ENCODE data around the gene PPP6C.
"Not testable (repeated sequence)": the region's sequence is repeated elsewhere in the genome, so short reads cannot be mapped to it uniquely, and the experiment has no call there.

PPP6C gene

GRCh38 chr9:125180876-125181275, 8.7 kb downstream of the PPP6C start:
- Histone ChIP-seq H3K9me3 (ENCODE audit: control insufficient read depth, insufficient read depth, low read depth, low read length) (no peaks in the 10 kb centered on the region), H3K4me1 (ENCODE audit: control insufficient read depth, insufficient read depth, low read length) (no peaks in the 10 kb centered on the region), H3K27me3 (ENCODE audit: control insufficient read depth, insufficient read depth, low read length) (no peaks in the 10 kb centered on the region), H3K4me3 (ENCODE audit: low read depth, low read length) (no peak overlapping the region), H3K36me3 (ENCODE audit: control insufficient read depth, insufficient read depth, low read length) (no peaks in the 10 kb centered on the region), H3K9ac (ENCODE audit: low read length) (no peak overlapping the region), H3K27ac (ENCODE audit: low read depth, low read length) (no peak overlapping the region)

- not testable (repeated sequence) for H3K27me3 ChIP-seq (ENCODE audit: control insufficient read depth, insufficient read depth, low read length); H3K4me1 ChIP-seq (ENCODE audit: control insufficient read depth, insufficient read depth, low read length); H3K9me3 ChIP-seq (ENCODE audit: control insufficient read depth, insufficient read depth, low read depth, low read length); H3K27ac ChIP-seq (ENCODE audit: low read depth, low read length); H3K36me3 ChIP-seq (ENCODE audit: control insufficient read depth, insufficient read depth, low read length); H3K4me3 ChIP-seq (ENCODE audit: low read depth, low read length); H3K9ac ChIP-seq (ENCODE audit: low read length)
Observed at GRCh38 chr9:125179776-125180175, 9.8 kb downstream of the PPP6C start.

GRCh38 chr9:125177888-125178287, 11.7 kb downstream of the PPP6C start:
- Histone ChIP-seq H3K4me3 (ENCODE audit: low read depth, low read length) (no peak overlapping the region), H3K9me3 (ENCODE audit: control insufficient read depth, insufficient read depth, low read depth, low read length) (no peaks in the 10 kb centered on the region), H3K36me3 (ENCODE audit: control insufficient read depth, insufficient read depth, low read length) (no peaks in the 10 kb centered on the region), H3K4me1 (ENCODE audit: control insufficient read depth, insufficient read depth, low read length) (no peaks in the 10 kb centered on the region), H3K27me3 (ENCODE audit: control insufficient read depth, insufficient read depth, low read length) (no peaks in the 10 kb centered on the region), H3K27ac (ENCODE audit: low read depth, low read length) (no peak overlapping the region), H3K9ac (ENCODE audit: low read length) (no peak overlapping the region)

GRCh38 chr9:125176636-125177035, 13.0 kb downstream of the PPP6C start:
- no peaks in the 10 kb centered on the region for H3K36me3 ChIP-seq (ENCODE audit: control insufficient read depth, insufficient read depth, low read length)
- no peak overlapping the region for H3K27ac ChIP-seq (ENCODE audit: low read depth, low read length)
- no peaks in the 10 kb centered on the region for H3K9me3 ChIP-seq (ENCODE audit: control insufficient read depth, insufficient read depth, low read depth, low read length)
- H3K4me3 ChIP-seq (ENCODE audit: low read depth, low read length) = no peak overlapping the region
- H3K9ac ChIP-seq (ENCODE audit: low read length) = no peak overlapping the region
- H3K4me1 ChIP-seq (ENCODE audit: control insufficient read depth, insufficient read depth, low read length) = no peaks in the 10 kb centered on the region
- no peaks in the 10 kb centered on the region for H3K27me3 ChIP-seq (ENCODE audit: control insufficient read depth, insufficient read depth, low read length)

- Histone ChIP-seq H3K4me3 (ENCODE audit: low read depth, low read length) (no peak overlapping the region), H3K36me3 (ENCODE audit: control insufficient read depth, insufficient read depth, low read length) (peaks cover 14% of the 10 kb centered on the region), H3K27ac (ENCODE audit: low read depth, low read length) (no peak overlapping the region), H3K4me1 (ENCODE audit: control insufficient read depth, insufficient read depth, low read length) (no peaks in the 10 kb centered on the region), H3K9ac (ENCODE audit: low read length) (no peak overlapping the region), H3K9me3 (ENCODE audit: control insufficient read depth, insufficient read depth, low read depth, low read length) (no peaks in the 10 kb centered on the region), H3K27me3 (ENCODE audit: control insufficient read depth, insufficient read depth, low read length) (no peaks in the 10 kb centered on the region)
Observed at GRCh38 chr9:125172031-125172755, 17.4 kb downstream of the PPP6C start.

GRCh38 chr9:125169895-125170294, 19.7 kb downstream of the PPP6C start:
- no peak overlapping the region for H3K9ac ChIP-seq (ENCODE audit: low read length)
- H3K4me1 ChIP-seq (ENCODE audit: control insufficient read depth, insufficient read depth, low read length) = no peaks in the 10 kb centered on the region
- H3K27ac ChIP-seq (ENCODE audit: low read depth, low read length) = no peak overlapping the region
- H3K4me3 ChIP-seq (ENCODE audit: low read depth, low read length) = no peak overlapping the region
- peaks cover 14% of the 10 kb centered on the region for H3K36me3 ChIP-seq (ENCODE audit: control insufficient read depth, insufficient read depth, low read length)
- no peaks in the 10 kb centered on the region for H3K27me3 ChIP-seq (ENCODE audit: control insufficient read depth, insufficient read depth, low read length)
- no peaks in the 10 kb centered on the region for H3K9me3 ChIP-seq (ENCODE audit: control insufficient read depth, insufficient read depth, low read depth, low read length)

GRCh38 chr9:125166762-125167161, 22.8 kb downstream of the PPP6C start:
- no peak overlapping the region for H3K9ac ChIP-seq (ENCODE audit: low read length)
- H3K27me3 ChIP-seq (ENCODE audit: control insufficient read depth, insufficient read depth, low read length) = no peaks in the 10 kb centered on the region
- no peaks in the 10 kb centered on the region for H3K4me1 ChIP-seq (ENCODE audit: control insufficient read depth, insufficient read depth, low read length)
- H3K27ac ChIP-seq (ENCODE audit: low read depth, low read length) = no peak overlapping the region
- no peaks in the 10 kb centered on the region for H3K9me3 ChIP-seq (ENCODE audit: control insufficient read depth, insufficient read depth, low read depth, low read length)
- no peak overlapping the region for H3K4me3 ChIP-seq (ENCODE audit: low read depth, low read length)
- peaks cover 14% of the 10 kb centered on the region for H3K36me3 ChIP-seq (ENCODE audit: control insufficient read depth, insufficient read depth, low read length)

GRCh38 chr9:125162891-125163290, 26.7 kb downstream of the PPP6C start:
- not testable (repeated sequence) for H3K27me3 ChIP-seq (ENCODE audit: control insufficient read depth, insufficient read depth, low read length); H3K36me3 ChIP-seq (ENCODE audit: control insufficient read depth, insufficient read depth, low read length); H3K4me1 ChIP-seq (ENCODE audit: control insufficient read depth, insufficient read depth, low read length); H3K9me3 ChIP-seq (ENCODE audit: control insufficient read depth, insufficient read depth, low read depth, low read length); H3K9ac ChIP-seq (ENCODE audit: low read length); H3K4me3 ChIP-seq (ENCODE audit: low read depth, low read length); H3K27ac ChIP-seq (ENCODE audit: low read depth, low read length)

- Histone ChIP-seq H3K9ac (ENCODE audit: low read length) (no peak overlapping the region), H3K4me3 (ENCODE audit: low read depth, low read length) (no peak overlapping the region), H3K36me3 (ENCODE audit: control insufficient read depth, insufficient read depth, low read length) (peaks cover 13% of the 10 kb centered on the region; the same call in 1 of the 2 replicates), H3K4me1 (ENCODE audit: control insufficient read depth, insufficient read depth, low read length) (no peaks in the 10 kb centered on the region), H3K27ac (ENCODE audit: low read depth, low read length) (no peak overlapping the region), H3K9me3 (ENCODE audit: control insufficient read depth, insufficient read depth, low read depth, low read length) (no peaks in the 10 kb centered on the region), H3K27me3 (ENCODE audit: control insufficient read depth, insufficient read depth, low read length) (no peaks in the 10 kb centered on the region)
Observed at GRCh38 chr9:125161284-125161918, 28.2 kb downstream of the PPP6C start.

- no peaks in the 10 kb centered on the region for H3K9me3 ChIP-seq (ENCODE audit: control insufficient read depth, insufficient read depth, low read depth, low read length)
- H3K27ac ChIP-seq (ENCODE audit: low read depth, low read length) = no peak overlapping the region
- peaks cover 13% of the 10 kb centered on the region; the same call in 1 of the 2 replicates for H3K36me3 ChIP-seq (ENCODE audit: control insufficient read depth, insufficient read depth, low read length)
- no peak overlapping the region for H3K9ac ChIP-seq (ENCODE audit: low read length)
- no peaks in the 10 kb centered on the region for H3K4me1 ChIP-seq (ENCODE audit: control insufficient read depth, insufficient read depth, low read length)
- no peak overlapping the region for H3K4me3 ChIP-seq (ENCODE audit: low read depth, low read length)
- H3K27me3 ChIP-seq (ENCODE audit: control insufficient read depth, insufficient read depth, low read length) = no peaks in the 10 kb centered on the region
Observed at GRCh38 chr9:125160750-125161149, 28.9 kb downstream of the PPP6C start.

- Histone ChIP-seq H3K36me3 (ENCODE audit: control insufficient read depth, insufficient read depth, low read length) (peaks cover 46% of the 10 kb centered on the region), H3K27ac (ENCODE audit: low read depth, low read length) (no peak overlapping the region), H3K27me3 (ENCODE audit: control insufficient read depth, insufficient read depth, low read length) (no peaks in the 10 kb centered on the region), H3K9ac (ENCODE audit: low read length) (no peak overlapping the region), H3K4me3 (ENCODE audit: low read depth, low read length) (no peak overlapping the region), H3K4me1 (ENCODE audit: control insufficient read depth, insufficient read depth, low read length) (no peaks in the 10 kb centered on the region; the same call in 1 of the 2 replicates), H3K9me3 (ENCODE audit: control insufficient read depth, insufficient read depth, low read depth, low read length) (no peaks in the 10 kb centered on the region)
Observed at GRCh38 chr9:125156551-125156950, 33.1 kb downstream of the PPP6C start.
